Testis (tissue), 2 donors: ENCODE measurements around the gene VANGL2.

Experiments
- POLR2A ChIP-seq: fragments of 450-650 bp; IDR thresholded peaks from one replicate; pipeline ENCODE4 v1.6.1; 2017; ENCODE audit warnings: antibody characterized with exemption, mild to moderate bottlenecking, moderate library complexity
- TF ChIP-seq, protein P1 (sequence below), 3 experiments: fragments of 450-650 bp in 2 of 3; fragments of 200-600 bp in 1 of 3; sonication (generic) in 1 of 3; IDR thresholded peaks; one replicate each; pipeline ENCODE4 v1.5.1; 2016 to 2019; ENCODE audit warnings: antibody characterized with exemption in 3 of 3, mild to moderate bottlenecking in 2 of 3, moderate library complexity in 1 of 3

DNA sequence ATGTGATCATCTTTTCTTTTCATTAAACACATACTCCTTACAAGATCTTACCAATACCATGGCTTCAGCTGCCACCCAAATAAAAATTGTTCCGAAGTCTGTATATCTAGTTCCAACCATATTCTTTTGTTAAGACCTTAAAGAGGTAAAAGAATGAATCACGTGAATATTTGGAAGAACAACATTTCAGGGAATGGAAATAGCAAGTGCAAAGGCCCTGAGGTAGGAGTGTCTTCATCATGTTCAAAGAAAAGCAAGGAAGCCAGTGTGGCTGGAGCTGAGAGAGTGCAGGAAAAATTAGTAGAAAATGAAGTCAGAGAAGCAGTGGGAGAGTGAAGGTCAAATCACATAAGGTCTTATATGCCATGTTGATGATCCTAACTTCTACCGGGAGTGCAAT is 71.7 kb downstream of the VANGL2 start:
- TF ChIP-seq, protein P1, sequence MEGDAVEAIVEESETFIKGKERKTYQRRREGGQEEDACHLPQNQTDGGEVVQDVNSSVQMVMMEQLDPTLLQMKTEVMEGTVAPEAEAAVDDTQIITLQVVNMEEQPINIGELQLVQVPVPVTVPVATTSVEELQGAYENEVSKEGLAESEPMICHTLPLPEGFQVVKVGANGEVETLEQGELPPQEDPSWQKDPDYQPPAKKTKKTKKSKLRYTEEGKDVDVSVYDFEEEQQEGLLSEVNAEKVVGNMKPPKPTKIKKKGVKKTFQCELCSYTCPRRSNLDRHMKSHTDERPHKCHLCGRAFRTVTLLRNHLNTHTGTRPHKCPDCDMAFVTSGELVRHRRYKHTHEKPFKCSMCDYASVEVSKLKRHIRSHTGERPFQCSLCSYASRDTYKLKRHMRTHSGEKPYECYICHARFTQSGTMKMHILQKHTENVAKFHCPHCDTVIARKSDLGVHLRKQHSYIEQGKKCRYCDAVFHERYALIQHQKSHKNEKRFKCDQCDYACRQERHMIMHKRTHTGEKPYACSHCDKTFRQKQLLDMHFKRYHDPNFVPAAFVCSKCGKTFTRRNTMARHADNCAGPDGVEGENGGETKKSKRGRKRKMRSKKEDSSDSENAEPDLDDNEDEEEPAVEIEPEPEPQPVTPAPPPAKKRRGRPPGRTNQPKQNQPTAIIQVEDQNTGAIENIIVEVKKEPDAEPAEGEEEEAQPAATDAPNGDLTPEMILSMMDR (IDR thresholded peaks at IDR 0.05) = no peak
- no peak for TF ChIP-seq POLR2A
